Activated effector memory CD4-positive, alpha-beta T cell treated with anti-CD3 and anti-CD28 coated beads, Interleukin-2, amount 50 U/mL, for 16 hours (primary cell): ENCODE data around the gene HS1BP3.

ENCODE experiments used
- DNase-seq: peaks from one replicate; pipeline ENCODE4 v3.0.0-alpha.2; 2020

The HS1BP3 gene

DNA sequence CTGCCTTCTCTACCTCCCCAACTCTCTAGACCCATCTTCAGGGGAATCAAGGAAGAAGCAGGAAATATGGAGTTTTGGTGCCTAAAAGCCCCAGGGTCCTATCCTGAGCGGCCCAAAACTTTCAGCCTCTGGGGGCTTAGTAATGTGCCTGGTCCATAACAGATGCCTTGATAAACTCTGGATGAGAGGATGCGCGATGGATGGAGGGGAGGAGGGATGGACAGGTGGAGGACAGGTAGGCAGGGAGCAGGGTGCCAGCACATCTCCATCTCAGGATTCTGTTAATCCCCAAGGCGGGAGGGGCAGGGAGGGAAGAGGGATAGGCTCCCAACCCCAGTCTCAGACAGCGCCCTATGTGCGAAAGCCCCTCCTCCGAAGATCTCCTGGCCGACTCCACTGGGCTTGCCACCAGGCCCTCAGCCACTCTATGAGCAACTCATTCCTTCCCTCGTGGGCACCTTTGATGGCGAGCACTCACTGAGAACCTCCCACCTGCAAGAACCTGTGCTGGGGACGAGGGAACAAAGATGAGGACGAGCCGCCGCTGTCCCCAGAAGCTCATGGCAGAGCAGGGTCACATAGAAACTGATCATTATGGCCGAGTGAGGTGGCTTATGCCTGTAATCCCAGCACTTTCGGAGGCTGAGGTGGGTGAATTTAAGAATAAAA, 23.1 kb downstream of the HS1BP3 start:
- no peak for DNase-seq

DNA sequence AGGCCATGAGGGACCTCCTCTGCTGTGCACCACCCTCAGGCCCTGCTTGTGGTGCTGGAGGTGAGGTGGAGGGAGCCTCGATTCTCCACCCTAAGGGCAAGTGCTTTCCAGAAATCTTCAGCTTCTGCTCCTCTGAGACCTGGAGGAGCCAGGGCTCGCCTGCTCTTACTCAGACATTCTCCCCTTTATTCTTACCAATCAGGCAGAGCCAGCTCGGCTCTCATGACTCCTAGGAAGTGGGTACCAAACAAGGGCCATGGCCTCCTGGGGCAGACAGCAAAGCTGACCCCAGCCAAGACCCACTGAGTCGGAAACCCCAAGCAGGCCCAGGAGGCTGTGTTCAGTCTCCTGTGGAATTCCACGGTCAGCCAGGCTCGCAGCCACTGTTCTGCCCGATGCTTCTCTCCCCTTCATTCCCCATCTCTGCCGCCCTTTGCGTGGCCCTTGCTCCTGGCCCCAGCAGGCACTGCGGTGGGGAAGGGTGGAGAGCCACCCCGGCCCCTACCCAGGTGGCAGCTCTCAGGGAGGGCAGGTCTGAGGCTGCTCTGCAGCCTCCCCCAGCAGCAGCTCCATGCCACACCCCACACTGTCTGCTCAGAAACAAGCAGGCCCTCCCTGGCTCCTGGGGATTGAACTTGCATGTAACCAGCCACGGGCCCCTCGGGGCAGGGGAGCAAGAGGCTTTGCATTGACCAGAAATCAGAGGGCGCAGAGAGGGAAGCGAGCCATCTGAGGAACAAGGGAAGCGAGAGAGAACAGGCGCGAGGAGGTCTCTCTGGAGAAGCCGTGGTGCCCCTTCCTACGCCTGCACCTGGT, 24.0 kb downstream of the HS1BP3 start:
- DNase-seq: no peak

DNA sequence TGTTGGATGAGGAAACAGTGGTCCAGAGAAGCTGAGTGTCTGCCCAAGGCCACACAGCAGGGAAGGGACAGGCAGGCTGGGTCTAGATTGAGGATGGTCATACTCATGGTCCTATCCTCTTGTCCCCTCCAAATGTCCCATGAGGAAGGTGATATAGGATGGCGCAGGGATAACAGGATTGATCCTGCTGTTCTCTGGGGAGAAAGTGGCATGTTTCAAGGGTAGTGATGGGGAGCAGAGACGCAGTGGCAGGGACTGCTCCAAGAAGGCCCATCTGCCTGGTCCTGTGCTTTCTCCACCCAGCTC, 24.6 kb downstream of the HS1BP3 start:
- no peak for DNase-seq

DNA sequence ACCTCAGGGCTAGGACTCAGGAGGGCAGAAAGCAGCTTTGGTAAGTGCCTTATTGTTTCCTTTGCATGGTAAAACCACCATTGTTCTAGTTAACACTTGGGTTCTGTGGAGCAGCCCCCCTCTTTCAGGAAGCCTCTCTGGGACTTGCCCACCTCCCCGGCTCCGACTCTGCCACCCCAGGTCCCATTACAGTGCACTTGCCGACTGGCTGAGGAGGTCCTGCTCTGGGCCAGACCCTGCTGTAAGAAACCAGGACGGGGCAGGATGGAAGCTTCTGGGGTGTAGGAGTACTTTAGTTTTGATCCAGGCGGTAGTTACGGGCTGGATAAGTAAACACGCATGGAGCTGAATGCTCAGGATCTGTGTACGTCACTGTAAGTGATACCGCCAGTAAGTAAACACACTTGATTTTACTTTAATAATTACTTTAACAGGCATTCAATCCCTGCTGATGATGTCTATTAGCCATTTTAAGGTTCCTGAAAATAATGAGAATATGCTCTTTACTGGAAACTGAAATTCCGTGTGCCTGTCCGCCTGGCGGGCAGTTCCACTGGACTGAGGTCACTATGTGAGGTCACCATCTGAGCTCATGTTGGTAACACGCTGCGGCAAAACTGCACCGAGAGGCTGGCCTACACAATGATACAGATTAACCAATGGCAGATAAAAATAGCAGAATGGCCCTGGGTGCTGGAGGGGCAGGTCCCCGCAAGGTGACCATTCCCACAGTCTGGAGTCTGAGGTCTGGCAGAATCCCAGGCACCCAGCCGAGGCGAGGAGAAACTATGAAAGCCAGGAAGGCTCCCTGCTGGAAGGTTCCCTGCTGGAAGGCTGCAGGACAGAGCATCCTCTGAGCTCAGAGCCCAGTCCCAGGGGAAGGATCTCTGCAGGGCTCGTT, 25.2 kb downstream of the HS1BP3 start:
- peak; percentile 37 for DNase-seq

DNA sequence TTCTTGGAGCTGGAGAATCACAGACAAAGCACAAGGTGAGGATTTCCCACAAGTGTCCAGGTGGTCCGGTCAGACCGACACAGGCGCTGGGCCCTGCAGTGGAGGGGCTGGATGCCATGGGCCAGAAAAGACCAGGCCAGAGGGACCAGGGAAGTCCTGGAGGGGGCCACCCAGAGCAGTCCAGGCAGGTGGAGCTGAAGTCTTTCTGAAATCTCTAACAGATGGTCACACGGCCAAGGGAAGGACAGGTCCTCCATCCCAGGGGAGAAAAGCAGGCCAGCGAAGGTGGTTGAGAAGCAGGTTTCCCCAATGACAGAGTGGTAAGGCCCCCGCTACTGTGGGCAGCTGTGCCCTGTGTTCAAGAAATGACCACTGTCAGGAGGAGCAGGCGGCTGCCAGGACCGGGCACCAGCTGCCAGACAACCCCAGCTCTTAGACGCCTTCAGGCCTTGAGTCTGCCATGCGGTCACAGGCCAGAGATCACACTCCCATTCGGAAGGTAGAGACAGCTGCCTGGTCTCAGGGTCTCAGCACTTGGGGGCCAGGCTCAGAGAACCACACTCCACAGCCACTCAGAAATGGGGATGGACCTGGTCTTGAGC, 25.9 kb downstream of the HS1BP3 start:
- peak; percentile 33 for DNase-seq

DNA sequence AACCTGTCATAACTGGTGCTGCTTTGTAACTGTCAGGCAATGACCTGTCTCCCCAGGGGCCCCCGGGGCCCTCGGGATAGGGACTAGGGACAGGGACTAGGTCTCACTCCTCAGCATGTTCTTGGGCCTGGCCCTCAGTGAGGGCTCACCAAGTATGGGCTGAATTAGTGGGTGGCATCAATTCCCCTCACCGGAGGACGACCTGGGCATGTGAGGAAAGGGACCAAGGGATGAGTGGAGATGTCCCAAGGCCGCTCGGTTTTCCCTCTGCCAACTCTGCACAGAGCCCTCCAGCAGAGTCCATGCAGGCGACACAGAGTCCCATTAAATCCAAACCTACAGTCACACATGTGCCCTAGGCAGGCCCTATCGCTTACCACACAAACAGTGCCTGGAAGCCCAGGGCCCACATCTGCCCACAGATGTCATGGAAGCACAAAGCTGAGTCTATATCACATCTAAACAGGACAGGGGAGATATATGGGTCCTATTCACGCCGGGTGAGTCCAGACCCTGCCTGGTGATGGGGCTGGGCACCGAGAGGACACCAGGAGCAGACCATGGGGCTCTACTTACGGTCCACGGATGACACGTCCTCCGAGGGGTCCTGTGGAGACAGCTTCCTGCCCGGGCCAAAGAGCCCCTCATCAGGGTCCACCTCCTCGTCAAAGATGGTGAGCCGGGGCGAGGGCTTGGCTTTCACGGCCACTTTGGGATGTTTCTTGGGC, 26.6 kb downstream of the HS1BP3 start:
- DNase-seq: peak; percentile 55

DNA sequence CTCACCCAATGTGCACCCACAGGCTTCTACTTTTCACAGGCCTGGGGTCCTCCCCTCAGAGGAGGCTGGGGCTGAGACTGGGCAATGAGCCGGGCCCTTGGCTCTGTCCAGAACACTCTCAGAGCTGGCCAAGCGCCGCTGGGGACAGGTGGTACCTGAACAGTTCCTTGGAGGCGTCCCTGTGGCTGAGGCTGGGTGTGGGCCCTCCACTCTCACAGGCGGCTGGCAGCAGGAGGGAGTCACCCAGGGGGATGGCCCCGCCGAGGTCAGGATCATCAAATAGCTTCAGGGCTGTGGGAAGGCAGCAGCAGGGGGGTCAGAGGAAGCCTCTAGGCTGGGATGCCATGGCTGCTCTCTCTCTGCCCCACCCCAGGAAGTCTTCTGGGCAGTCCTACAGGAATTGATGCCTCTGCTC, 27.1 kb downstream of the HS1BP3 start:
- peak; percentile 47 for DNase-seq

DNA sequence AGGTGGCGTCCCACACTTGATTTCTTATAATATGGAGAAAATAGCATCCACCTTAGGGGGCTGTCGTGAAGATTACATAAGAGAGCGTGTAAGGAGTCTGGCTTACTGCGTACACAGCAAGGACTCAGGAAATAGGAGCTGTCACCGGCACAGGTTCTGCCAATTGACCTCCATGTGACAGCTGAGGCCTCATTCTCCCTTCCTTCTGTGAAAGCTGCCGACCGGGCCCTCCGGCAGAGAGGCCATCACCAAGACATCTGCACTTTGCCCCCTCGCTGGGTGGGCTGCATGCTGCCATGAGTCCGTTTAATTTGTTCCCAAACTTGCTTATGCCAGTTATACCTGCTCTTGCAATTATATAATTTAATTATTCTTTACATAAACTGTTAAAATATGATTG, 27.7 kb downstream of the HS1BP3 start:
- peak; percentile 41 for DNase-seq

DNA sequence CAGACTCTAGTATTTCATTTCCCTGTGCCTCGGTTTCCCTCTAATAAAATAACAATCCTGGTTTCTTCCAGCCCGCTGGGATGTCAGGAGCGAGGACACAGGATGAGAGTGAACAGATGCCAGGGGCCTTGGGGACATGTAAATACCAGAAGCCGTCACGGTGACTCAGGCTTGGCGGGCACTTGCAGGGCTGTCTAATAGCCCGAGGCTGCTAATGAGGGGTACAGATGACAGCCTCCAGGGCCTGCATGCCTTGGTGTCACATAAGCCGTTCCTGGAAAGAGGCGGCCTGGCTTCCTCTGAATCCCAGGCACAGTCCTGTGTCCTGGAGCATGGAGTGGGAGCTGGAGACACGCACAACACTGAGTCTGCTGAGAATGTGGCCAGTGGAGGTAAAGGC, 28.2 kb downstream of the HS1BP3 start:
- peak; percentile 44 for DNase-seq

DNA sequence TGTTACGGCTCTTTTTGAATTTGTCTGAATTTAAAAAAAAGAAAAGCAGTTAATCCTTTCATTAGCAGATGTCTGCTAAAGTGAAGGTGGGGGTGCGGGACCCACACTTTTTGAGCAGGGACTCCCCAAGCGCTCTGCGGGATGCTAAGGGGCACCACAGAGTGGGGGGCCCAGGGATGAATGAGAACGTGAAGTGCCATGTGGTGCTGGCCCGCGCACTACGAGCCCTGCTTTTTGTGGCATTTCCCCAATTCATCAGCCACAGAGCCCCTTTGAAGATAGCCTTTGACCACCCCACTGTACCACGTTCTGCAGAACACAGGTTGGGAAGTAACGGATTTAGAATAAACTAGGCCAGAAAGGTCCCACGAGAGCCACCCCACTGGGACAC, 28.6 kb downstream of the HS1BP3 start:
- DNase-seq: peak; percentile 53

DNA sequence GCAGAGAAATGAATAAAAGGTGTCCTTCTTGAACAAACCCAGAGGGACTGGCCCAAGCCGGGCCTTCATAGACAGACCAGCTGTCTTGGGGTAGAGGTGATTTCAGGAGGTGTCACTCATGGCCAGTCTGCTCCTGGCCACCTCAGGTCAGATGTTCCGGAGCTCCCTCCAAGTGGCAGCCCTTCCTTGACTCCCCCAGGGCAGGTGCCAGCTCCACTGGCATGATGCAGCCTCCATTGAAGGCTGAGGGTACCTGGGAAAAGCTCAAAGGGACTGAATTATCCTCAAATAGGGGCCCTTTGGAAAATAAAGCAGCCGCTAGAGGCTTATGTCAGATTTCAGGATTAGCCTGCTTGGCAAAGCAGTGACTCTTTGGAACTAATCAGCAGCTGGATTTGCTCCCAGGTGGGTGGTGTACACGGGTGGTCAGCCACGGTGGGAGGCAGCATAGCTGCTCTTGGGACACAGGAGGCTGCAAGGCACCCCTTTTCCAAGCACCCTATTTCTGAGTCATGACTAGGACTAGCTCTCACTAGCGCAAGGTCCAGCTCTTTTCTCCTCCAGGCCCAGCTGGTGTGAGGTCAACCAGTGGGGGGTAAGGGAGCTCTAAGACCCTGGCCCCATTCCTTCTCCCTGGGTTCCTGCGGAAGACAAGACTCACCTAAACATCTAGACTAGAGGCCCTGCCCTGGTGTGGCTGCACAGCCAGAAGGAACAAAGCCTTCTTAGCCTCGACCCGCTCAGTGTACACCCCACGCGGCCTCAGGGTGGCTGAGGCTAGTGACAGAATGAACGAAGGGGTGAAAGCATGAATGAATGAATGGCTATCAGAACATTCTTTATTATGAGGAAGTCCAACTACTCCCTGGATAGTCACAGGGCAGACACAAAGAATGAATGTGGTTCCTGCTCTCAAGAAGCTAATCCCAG, 29.3 kb downstream of the HS1BP3 start:
- DNase-seq: peak; percentile 24

DNA sequence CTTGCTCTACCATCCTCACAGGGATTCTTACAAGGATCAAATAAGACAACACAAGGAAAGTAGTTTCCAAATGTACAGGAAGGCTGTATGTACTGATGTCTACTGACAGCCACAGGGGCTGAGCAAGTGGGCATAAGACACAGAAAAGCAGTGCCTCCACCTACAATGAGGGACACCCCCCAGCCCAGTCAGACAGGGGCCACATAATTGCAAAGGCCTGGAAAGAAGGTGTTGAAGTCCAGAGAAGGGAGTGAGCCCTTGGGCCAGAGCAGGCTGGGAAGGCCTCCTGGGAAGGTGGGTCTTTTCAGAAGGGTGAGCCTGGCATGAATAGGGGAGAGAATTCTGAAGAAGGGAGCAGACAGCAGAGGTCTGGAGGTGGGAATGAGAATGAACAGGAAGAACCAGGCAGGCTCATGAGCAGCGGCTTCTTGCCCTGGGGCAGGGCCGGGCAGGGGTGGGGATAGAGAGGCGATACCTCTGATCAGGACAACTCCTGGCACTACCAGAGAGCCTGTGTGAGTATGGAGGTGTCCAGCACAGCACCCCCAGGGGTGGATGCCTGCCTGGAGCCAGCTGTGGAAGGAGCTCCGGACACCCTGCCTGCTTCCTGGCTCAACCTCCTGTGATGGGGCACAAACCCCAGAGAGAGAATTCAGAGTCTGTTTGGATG, 30.1 kb downstream of the HS1BP3 start:
- DNase-seq: peak; percentile 44

DNA sequence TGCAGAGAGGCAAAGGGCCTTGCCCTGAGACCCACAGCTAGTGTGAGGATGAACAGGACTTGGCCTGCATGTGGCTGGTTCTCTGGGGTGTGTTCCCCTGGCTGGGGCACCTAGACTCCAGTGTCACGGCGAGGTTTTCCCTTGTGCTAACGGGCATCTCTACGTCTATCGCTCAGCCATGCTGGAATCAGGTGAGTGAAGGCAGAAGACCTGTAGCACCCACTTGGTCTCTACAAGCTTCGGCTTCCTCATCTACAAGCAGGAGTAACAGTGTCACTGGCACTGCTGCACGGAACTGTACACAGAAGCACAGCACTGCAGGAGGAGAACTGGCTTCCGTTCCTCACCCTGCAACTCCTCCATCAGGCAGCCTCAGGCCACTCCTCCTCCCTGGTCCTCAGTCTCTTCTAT, 30.6 kb downstream of the HS1BP3 start:
- DNase-seq: peak; percentile 57

DNA sequence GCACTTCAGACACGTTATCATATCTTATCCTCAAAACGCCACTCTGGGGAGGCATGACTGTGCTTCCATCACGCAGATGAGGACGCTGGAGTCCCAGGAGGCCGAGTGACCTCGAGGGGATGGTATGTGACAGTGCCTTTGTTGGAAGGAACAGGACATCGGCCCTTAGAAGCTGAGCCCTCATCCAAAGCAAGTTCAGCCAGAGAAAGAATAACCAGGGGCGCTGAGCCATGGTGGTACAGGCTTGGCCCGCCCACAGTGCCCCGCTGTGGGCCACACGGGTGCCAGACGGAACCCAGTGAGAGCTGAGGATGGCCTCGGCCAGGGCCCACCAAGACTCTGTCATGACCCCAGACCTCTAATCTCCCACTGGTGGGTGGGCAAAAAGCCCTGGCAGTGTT, 31.3 kb downstream of the HS1BP3 start:
- DNase-seq: no peak

DNA sequence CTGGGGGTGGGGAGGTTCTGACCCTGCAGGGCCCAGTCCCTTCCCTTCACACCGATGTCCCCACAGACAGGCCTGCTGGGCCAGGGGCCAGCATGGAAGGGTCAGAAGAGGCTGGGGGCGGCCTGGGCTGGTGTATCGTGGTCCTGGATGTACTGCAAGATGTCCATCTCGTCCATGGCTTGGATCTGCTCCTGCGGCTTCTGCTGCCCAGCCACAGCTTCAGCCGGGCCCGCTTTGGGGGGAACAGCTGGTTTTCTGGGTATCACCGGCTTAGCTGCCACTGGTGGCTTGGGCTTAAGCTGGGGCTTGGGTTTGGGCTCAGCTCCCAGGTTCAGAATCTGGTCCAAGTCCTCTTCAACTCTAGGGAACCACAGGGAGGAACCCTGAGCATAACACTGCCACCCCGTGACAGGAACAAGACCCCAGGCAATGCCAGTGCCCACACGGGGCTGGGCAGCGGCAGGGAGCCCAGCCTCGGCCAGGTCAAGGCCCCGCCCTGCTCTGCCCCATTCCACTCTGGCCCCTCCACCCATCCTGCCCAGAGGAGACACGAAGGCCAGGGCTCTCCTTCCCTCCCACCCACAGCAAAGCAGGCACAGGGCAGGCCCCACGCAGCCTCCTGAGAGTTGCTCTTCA, 31.9 kb downstream of the HS1BP3 start:
- peak; percentile 59 for DNase-seq

DNA sequence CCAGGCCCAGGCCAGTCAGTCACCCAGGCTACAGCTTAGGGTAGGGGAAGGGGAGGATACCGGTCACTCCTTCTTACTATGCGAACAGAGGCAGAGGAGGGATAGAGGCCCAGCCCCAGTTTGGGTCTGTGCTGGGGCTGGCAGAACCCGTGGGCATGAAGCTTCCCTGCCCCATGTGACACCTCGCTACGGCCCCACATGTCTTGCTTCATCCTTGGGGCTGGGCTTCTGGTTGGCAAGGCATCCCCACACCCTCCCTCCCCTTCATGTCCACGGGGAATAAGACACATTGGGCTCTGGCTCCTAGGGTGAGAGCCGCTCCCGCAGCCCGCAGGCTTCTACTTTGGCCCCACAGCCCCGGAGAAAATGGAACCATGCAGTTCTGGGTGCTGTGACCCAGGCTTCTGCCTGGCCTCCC, 32.4 kb downstream of the HS1BP3 start:
- peak; percentile 48 for DNase-seq

DNA sequence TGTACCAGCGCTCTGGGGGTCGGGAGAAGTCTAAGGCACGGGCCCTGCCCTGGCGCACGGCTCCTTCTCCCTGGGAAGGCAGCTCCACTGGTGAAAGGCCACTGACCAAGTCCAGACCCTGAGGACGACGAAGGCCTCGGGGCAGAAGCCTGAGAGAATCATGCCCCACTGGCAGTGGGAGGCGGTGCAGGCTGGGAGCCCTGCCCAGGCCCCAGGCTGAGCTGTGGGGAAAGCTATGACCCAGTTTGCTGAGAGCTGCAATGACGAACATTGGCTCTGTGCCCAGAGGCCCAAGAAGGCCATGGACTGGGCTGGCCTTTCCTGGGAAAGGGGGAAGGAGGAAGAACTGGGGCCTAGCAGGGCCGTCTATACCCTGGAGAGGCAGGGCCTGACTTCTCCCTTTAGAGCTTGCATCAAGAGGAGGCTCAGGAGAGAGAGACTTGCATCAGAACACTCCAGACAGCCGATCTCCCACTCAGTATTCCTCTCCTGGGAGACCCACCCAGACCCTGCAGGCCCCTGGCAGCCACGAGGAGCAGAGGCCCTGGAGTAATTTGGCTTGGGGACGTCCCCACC, 32.9 kb downstream of the HS1BP3 start:
- DNase-seq: peak; percentile 50

DNA sequence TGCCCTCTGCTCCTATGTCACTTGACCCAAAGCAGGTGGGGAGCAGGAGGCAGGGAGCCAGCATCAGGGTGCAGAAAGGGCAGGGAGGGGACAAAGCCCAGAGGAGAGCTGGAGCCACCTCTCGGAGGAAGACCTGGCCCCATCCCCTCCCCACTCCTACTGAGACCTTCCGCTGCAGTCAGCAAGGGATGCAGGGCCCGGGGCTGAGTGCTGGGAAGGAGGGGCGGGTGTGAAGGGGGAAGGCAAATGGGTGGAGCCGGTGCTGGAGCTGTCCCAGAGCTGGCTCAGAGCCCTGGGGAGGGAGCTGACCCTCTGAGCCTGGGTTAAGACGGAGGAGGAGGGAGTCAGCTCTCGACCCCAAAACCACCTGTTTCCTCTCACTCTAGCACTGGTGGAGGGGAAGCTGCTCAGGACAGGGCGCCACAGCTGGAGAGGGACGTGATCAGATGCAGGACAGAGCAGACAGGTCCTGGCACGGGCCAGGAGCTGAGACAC, 33.8 kb downstream of the HS1BP3 start:
- DNase-seq: peak; percentile 51

DNA sequence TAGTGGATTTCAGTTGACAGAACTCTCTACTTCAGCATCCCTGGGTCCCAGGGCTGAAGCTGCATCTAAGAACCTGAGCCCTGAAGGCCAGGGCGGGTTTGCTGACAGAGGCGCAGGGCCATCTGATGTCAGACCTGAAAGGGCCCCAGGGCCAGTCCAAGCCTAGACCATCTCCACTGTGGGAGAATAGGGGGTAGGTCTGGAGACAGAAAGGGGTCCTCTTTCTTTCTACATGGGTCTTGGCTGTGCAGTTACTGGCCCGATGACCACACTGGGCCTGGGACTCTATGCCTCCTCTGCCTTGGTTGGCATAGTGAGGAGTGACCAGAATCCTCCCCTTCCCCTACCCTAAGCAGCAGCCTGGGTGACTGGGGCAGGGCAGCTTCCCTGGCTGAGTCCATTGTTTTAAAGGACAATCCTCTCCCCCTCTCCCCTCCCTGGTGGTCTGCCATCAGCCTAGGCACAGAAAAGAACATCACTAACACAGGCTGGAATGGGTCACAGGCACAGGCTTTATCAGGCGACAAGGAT, 34.5 kb downstream of the HS1BP3 start:
- peak; percentile 42 for DNase-seq
